Endothelial cell of umbilical vein (primary cell): ENCODE results near the gene KLHDC4. TPM values are rescaled to one million over a fixed set of nuclear protein-coding genes. Genes with fewer than 3 reads are reported as not detected.

Source experiments
- BruUV-seq: library from RNA; stranded (reverse); fragments of 400-500 nt; replicated peaks from 2 replicates; lab custom pipeline; 2021; lab: Mats Ljungman, UMichigan
- CTCF ChIA-PET: fragments of 300-600, 350-600 bp; sonication (Branson Sonifier 250); formaldehyde crosslinking; loops from one replicate; lab custom pipeline; 2021; ENCODE audit warnings: antibody characterized with exemption, inconsistent platforms; lab: Charles Lee
- POLR2A ChIA-PET: fragments of 300-600, 350-600 bp; sonication (Branson Sonifier 250); formaldehyde crosslinking; loops from one replicate; lab custom pipeline; 2021; ENCODE audit warnings: antibody characterized with exemption, inconsistent platforms; lab: Charles Lee
- DNase-seq: peaks from one replicate; pipeline ENCODE4 v3.0.0-alpha.2; 2011; ENCODE audit warnings: low read depth, low spot score
- FAIRE-seq: peaks from 2 replicates; lab custom pipeline; 2011; peaks lifted over from hg19 to GRCh38; lab: Jason Lieb, UNC
- H2AFZ ChIP-seq: 2 replicates; pipeline ENCODE4 v1.6.0; 2012; ENCODE audit warnings: low read depth, low read length, control low read depth, inconsistent platforms
- H3K27ac ChIP-seq: 2 replicates; pipeline ENCODE4 v1.5.1; 2011; ENCODE audit warnings: low read depth, mild to moderate bottlenecking, control low read depth, low read length, moderate library complexity; ENCODE audit not compliant: insufficient read depth
- H3K27me3 ChIP-seq, 2 experiments: 2 replicates each; pipeline versions ENCODE4 v1.6.0 to v1.6.1; 2011; ENCODE audit warnings: low read length in 2 of 2, mixed read lengths in 1 of 2; ENCODE audit not compliant: control insufficient read depth in 2 of 2, insufficient read depth in 2 of 2
- H3K36me3 ChIP-seq, 2 experiments: 2 replicates in 1 of 2; 3 replicates in 1 of 2; pipeline ENCODE4 v1.5.1; 2011; ENCODE audit warnings: low read length in 2 of 2, mild to moderate bottlenecking in 1 of 2, moderate library complexity in 1 of 2; ENCODE audit not compliant: control insufficient read depth in 2 of 2, insufficient read depth in 2 of 2; ENCODE audit errors: extremely low read depth in 1 of 2
- H3K4me1 ChIP-seq: 3 replicates; pipeline ENCODE4 v1.5.1; 2011; ENCODE audit warnings: mild to moderate bottlenecking, low read length; ENCODE audit not compliant: control insufficient read depth, insufficient read depth; ENCODE audit errors: extremely low read depth
- H3K4me2 ChIP-seq: 2 replicates; pipeline ENCODE4 v1.6.1; 2011; ENCODE audit warnings: low read length, control low read depth, mixed read lengths; ENCODE audit not compliant: insufficient read depth
- H3K4me3 ChIP-seq, 3 experiments: fragments of 200-600 bp in 1 of 3; sonication (generic), shearing (Covaris generic) in 1 of 3; replicated peaks in 1 of 3; 2 replicates each; pipeline ENCODE4 v1.5.1; 2011 to 2016; ENCODE audit warnings: control low read depth in 3 of 3, low read length in 3 of 3, mild to moderate bottlenecking in 2 of 3, inconsistent platforms in 1 of 3, low read depth in 1 of 3, moderate library complexity in 1 of 3; ENCODE audit not compliant: insufficient read depth in 1 of 3
- H3K79me2 ChIP-seq: 2 replicates; pipeline ENCODE4 v1.6.0; 2012; ENCODE audit warnings: low read length, inconsistent platforms; ENCODE audit not compliant: control insufficient read depth, insufficient read depth
- H3K9ac ChIP-seq: replicated peaks from 2 replicates; pipeline ENCODE3; 2011; ENCODE audit warnings: low read length, control low read depth; ENCODE audit not compliant: insufficient read depth; ENCODE audit errors: extremely low read depth
- H3K9me1 ChIP-seq: replicated peaks from 3 replicates; pipeline ENCODE4 v1.6.0; 2011; ENCODE audit warnings: mild to moderate bottlenecking, low read length; ENCODE audit not compliant: control insufficient read depth, insufficient read depth; ENCODE audit errors: extremely low read depth
- H3K9me3 ChIP-seq: replicated peaks from 2 replicates; pipeline ENCODE4 v1.5.1; 2012; ENCODE audit warnings: low read length, inconsistent platforms; ENCODE audit not compliant: control insufficient read depth, insufficient read depth
- H4K20me1 ChIP-seq: replicated peaks from 2 replicates; pipeline ENCODE3; 2011; ENCODE audit warnings: mild to moderate bottlenecking, low read length; ENCODE audit not compliant: control insufficient read depth, insufficient read depth; ENCODE audit errors: extremely low read depth
- CTCF ChIP-seq, 2 donors: IDR thresholded peaks; 1 replicate in 1 of 2; 2 replicates in 1 of 2; pipeline ENCODE4 v1.5.1; 2011; ENCODE audit warnings: low read length in 2 of 2, mild to moderate bottlenecking in 2 of 2, moderate library complexity in 2 of 2, control low read depth in 1 of 2, inconsistent platforms in 1 of 2, low read depth in 1 of 2; ENCODE audit not compliant: insufficient read depth in 1 of 2; ENCODE audit errors: extremely low read depth in 1 of 2
- EZH2 ChIP-seq: IDR thresholded peaks from 2 replicates; pipeline ENCODE4 v1.6.1; 2012; ENCODE audit warnings: borderline replicate concordance, low read depth, mild to moderate bottlenecking, moderate library complexity, low read length, inconsistent platforms; ENCODE audit not compliant: severe bottlenecking
- GATA2 ChIP-seq: IDR thresholded peaks from 2 replicates; pipeline ENCODE4 v1.7.0; 2011; ENCODE audit warnings: low read depth, mild to moderate bottlenecking, moderate library complexity, mixed read lengths, low read length; ENCODE audit not compliant: insufficient read length, insufficient read depth
- MAX ChIP-seq: IDR thresholded peaks from 2 replicates; pipeline ENCODE4 v1.6.1; 2011; ENCODE audit not compliant: insufficient read depth, insufficient read length
- MYC ChIP-seq: IDR thresholded peaks from one replicate; pipeline ENCODE4 v1.6.1; 2011; ENCODE audit warnings: mild to moderate bottlenecking, low read depth, low read length
- dilution Hi-C: fragments of 300-500 bp; cut with MboI; formaldehyde crosslinking; loops from one replicate; pipeline ENCODE4 v1.15.0; 2019; ENCODE audit warnings: low sequenced_read_pairs; ENCODE audit not compliant: extremely low pct_ligation_motif_present
- intact Hi-C: fragments of 100-400 bp; cut with micrococcal nuclease; formaldehyde crosslinking; loops from one replicate; pipeline ENCODE4 v1.10.0; 2022
- polyA plus RNA-seq, 4 experiments: library from polyadenylated mRNA; depleted of rRNA in 3 of 4; stranded (reverse) in 3 of 4; unstranded in 1 of 4; fragments of >200 nt; gene quantifications; 2 replicates each; pipeline versions ENCODE4 v1.2.1 to v1.2.3, GENCODE V29; 2011 to 2012; ENCODE audit warnings: missing spikeins in 1 of 4
- total RNA-seq: library from RNA; stranded (reverse); gene quantifications from 2 replicates; pipeline ENCODE4 v1.2.3, GENCODE V29; 2021

KLHDC4 gene
- total and polyA plus RNA-seq, 2 donors (not counting 3 experiments of a cell fraction or from before 2014, with no cell fraction given): 24.7 to 46.2 TPM

DNA sequence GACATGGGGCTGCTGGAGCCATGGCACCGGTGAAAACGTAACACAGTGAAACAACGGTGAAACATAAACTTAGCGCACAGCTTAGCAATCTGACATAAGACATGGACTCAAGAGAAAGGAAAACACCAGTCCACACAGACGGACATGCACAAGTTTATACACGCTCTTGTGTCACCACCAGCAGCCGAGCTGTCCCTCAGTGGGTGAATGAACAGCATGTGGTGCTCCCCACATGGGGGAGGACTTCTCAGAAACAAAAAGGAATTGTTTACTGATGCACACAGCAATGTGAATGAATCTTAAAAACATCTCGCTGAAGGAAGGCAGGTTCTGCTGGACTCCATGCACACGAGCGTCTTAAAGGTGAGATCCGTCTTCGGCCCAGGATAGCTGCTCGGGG, 34.2 kb downstream of the KLHDC4 start:
- peaks cover 6 to 12% of the 10 kb centered on the region in 2 experiments for H3K36me3 ChIP-seq
- H3K4me3 ChIP-seq: no peak overlapping the region
- BruUV-seq: no TSS peak
- intact Hi-C loops (no loop called here), dilution Hi-C loops (no loop called here)
- H3K4me2 ChIP-seq: no peak overlapping the region
- no peaks in the 10 kb centered on the region for H3K27me3 ChIP-seq
- H3K4me1 ChIP-seq: no peaks in the 10 kb centered on the region
- ChIA-PET POLR2A (no interaction called here), CTCF (no interaction called here)
- H3K9me1 ChIP-seq: no peaks in the 10 kb centered on the region
- H3K9me3 ChIP-seq: no peaks in the 10 kb centered on the region
- DNase-seq (no peak), FAIRE-seq (no peak)
- no peaks in the 10 kb centered on the region for H4K20me1 ChIP-seq
- H3K9ac ChIP-seq: no peak overlapping the region
- no peaks in the 10 kb centered on the region for H3K79me2 ChIP-seq
- no peak for TF ChIP-seq MAX
- no peak for TF ChIP-seq GATA2
- TF ChIP-seq CTCF (IDR thresholded peaks at IDR 0.05; ENCODE audit: extremely low read depth in 1 of 2, insufficient read depth in 1 of 2, low read depth in 1 of 2, low read length in 2 of 2): no peak
- no peak for TF ChIP-seq EZH2
- TF ChIP-seq MYC: no peak
- H2AFZ ChIP-seq: no peak overlapping the region
- no peak overlapping the region for H3K27ac ChIP-seq
